Caco-2 (cell line): ENCODE measurements around the gene TGIF1. TPM values are rescaled to one million over a fixed set of nuclear protein-coding genes. Genes with fewer than 3 reads are reported as not detected.
A peak's percentile ranks its signal among the peaks of the same experiment; 100 is the strongest.

ENCODE experiments used
- BruUV-seq: library from RNA; stranded (reverse); fragments of 400-500 nt; replicated peaks from 2 replicates; lab custom pipeline; 2021; lab: Mats Ljungman, UMichigan
- CTCF ChIA-PET: fragments of 300-600 bp; sonication (Branson Sonifier 250); formaldehyde crosslinking; loops from one replicate; lab custom pipeline; 2022; ENCODE audit warnings: antibody characterized with exemption; lab: Charles Lee
- POLR2A ChIA-PET: fragments of 300-600 bp; sonication (Branson Sonifier 250); formaldehyde crosslinking; loops from one replicate; lab custom pipeline; 2022; ENCODE audit warnings: antibody characterized with exemption; lab: Charles Lee
- DNase-seq, 2 experiments: peaks; one replicate each; pipeline versions ENCODE4 v3.0.0 to v3.0.0-alpha.2; 2020 to 2022
- H3K27me3 ChIP-seq: replicated peaks from 2 replicates; pipeline ENCODE4 v1.6.0; 2011; ENCODE audit warnings: low read length; ENCODE audit not compliant: control insufficient read depth, insufficient read depth
- H3K36me3 ChIP-seq: 2 replicates; pipeline ENCODE4 v1.5.1; 2011; ENCODE audit warnings: low read length; ENCODE audit not compliant: control insufficient read depth, insufficient read depth
- H3K4me1 ChIP-seq: fragments of 250-450 bp; sonication (Bioruptor Pico); 2 replicates; pipeline ENCODE4 v1.5.1; 2020; ENCODE audit warnings: mild to moderate bottlenecking
- H3K4me3 ChIP-seq: 2 replicates; pipeline ENCODE4 v1.5.1; 2011; ENCODE audit warnings: low read depth, mild to moderate bottlenecking, control low read depth, low read length
- H3K9me3 ChIP-seq: fragments of 250-450 bp; sonication (Bioruptor Pico); 2 replicates; pipeline ENCODE4 v1.5.1; 2020; ENCODE audit warnings: mild to moderate bottlenecking, moderate library complexity
- H3K27ac Mint-ChIP-seq: one replicate; pipeline ENCODE4 v1.8.0; 2022; ENCODE audit warnings: mixed read lengths; ENCODE audit not compliant: unreplicated experiment
- H3K27me3 Mint-ChIP-seq: one replicate; pipeline ENCODE4 v1.8.0; 2022; ENCODE audit warnings: mixed read lengths; ENCODE audit not compliant: insufficient read depth, unreplicated experiment
- H3K36me3 Mint-ChIP-seq: one replicate; pipeline ENCODE4 v1.8.0; 2022; ENCODE audit warnings: mild to moderate bottlenecking, mixed read lengths; ENCODE audit not compliant: insufficient read depth, unreplicated experiment
- H3K4me1 Mint-ChIP-seq: one replicate; pipeline ENCODE4 v1.8.0; 2022; ENCODE audit warnings: low read depth, mixed read lengths; ENCODE audit not compliant: unreplicated experiment
- H3K4me3 Mint-ChIP-seq: one replicate; pipeline ENCODE4 v1.8.0; 2022; ENCODE audit warnings: mild to moderate bottlenecking, moderate library complexity, mixed read lengths; ENCODE audit not compliant: unreplicated experiment
- H3K9me3 Mint-ChIP-seq: one replicate; pipeline ENCODE4 v1.8.0; 2022; ENCODE audit warnings: mixed read lengths; ENCODE audit not compliant: unreplicated experiment
- CTCF ChIP-seq, 2 experiments: fragments of 200-600 bp in 1 of 2; IDR thresholded peaks; 1 replicate in 1 of 2; 2 replicates in 1 of 2; pipeline versions ENCODE4 v1.5.1 to v1.8.0; 2011 to 2022; ENCODE audit warnings: antibody characterized with exemption in 1 of 2, control low read depth in 1 of 2, inconsistent platforms in 1 of 2, low read depth in 1 of 2, low read length in 1 of 2, mild to moderate bottlenecking in 1 of 2, moderate library complexity in 1 of 2; ENCODE audit not compliant: insufficient read depth in 1 of 2, severe bottlenecking in 1 of 2, unreplicated experiment in 1 of 2
- intact Hi-C: fragments of 100-400 bp; cut with micrococcal nuclease; formaldehyde crosslinking; loops from one replicate; pipeline ENCODE4 v1.10.0; 2022; ENCODE audit not compliant: unreplicated experiment
- total RNA-seq: library from RNA; stranded (reverse); gene quantifications from 2 replicates; pipeline ENCODE4 v1.2.3, GENCODE V29; 2022

The TGIF1 gene
- total RNA-seq, 1 experiment from 2014 or later = 107 TPM

- Mint-ChIP-seq H3K9me3 (no peaks in the 10 kb centered on the region), H3K4me3 (peak overlapping the region; percentile 83), H3K27me3 (no peaks in the 10 kb centered on the region), H3K27ac (no peak overlapping the region), H3K36me3 (no peaks in the 10 kb centered on the region), H3K4me1 (peaks cover 14% of the 10 kb centered on the region)
- no peaks in the 10 kb centered on the region for H3K9me3 ChIP-seq
- H3K36me3 ChIP-seq = no peaks in the 10 kb centered on the region
- ChIA-PET CTCF (interaction anchor here (1.0 to 2.7 kb wide), 3 partner anchors 32 to 95 kb away, joined by 4 to 9 read pairs (median 4); no protein-coding TSS in a partner anchor), POLR2A (no interaction called here)
- no peaks in the 10 kb centered on the region for H3K27me3 ChIP-seq
- intact Hi-C loops = no loop called here
- no TSS peak for BruUV-seq
- no peak for TF ChIP-seq CTCF (IDR thresholded peaks at IDR 0.05; ENCODE audit: insufficient read depth in 1 of 2, low read depth in 1 of 2, low read length in 1 of 2, severe bottlenecking in 1 of 2, unreplicated experiment in 1 of 2)
- peak overlapping the region; percentile 38 for H3K4me3 ChIP-seq
- peaks cover 10% of the 10 kb centered on the region for H3K4me1 ChIP-seq
- DNase-seq = no peak
Observed at GRCh38 chr18:3499501-3499900, 49.5 kb downstream of the TGIF1 start.

GRCh38 chr18:3500016-3500415 lies 50.0 kb downstream of the TGIF1 start:
- Mint-ChIP-seq H3K27ac (no peak overlapping the region), H3K4me3 (peak overlapping the region; percentile 83), H3K36me3 (no peaks in the 10 kb centered on the region), H3K9me3 (no peaks in the 10 kb centered on the region), H3K4me1 (peaks cover 14% of the 10 kb centered on the region), H3K27me3 (no peaks in the 10 kb centered on the region)
- CTCF ChIA-PET = interaction anchor here (1.2 kb wide), 1 partner anchor 94 kb away, joined by 4 read pairs; no protein-coding TSS in a partner anchor
- no peak for TF ChIP-seq CTCF (IDR thresholded peaks at IDR 0.05; ENCODE audit: insufficient read depth in 1 of 2, low read depth in 1 of 2, low read length in 1 of 2, severe bottlenecking in 1 of 2, unreplicated experiment in 1 of 2)
- POLR2A ChIA-PET = no interaction called here
- H3K9me3 ChIP-seq = no peaks in the 10 kb centered on the region
- H3K4me3 ChIP-seq = no peak overlapping the region
- no peak for DNase-seq
- intact Hi-C loops = no loop called here
- no peaks in the 10 kb centered on the region for H3K27me3 ChIP-seq
- no TSS peak for BruUV-seq
- H3K4me1 ChIP-seq = peaks cover 10% of the 10 kb centered on the region
- H3K36me3 ChIP-seq = no peaks in the 10 kb centered on the region

GRCh38 chr18:3502650-3503049 lies 52.7 kb downstream of the TGIF1 start:
- peaks cover 10% of the 10 kb centered on the region for H3K4me1 ChIP-seq
- H3K4me3 Mint-ChIP-seq = no peak overlapping the region
- H3K36me3 ChIP-seq = no peaks in the 10 kb centered on the region
- no peaks in the 10 kb centered on the region for H3K27me3 Mint-ChIP-seq
- no peaks in the 10 kb centered on the region for H3K27me3 ChIP-seq
- TF ChIP-seq CTCF (IDR thresholded peaks at IDR 0.05; ENCODE audit: insufficient read depth in 1 of 2, low read depth in 1 of 2, low read length in 1 of 2, severe bottlenecking in 1 of 2, unreplicated experiment in 1 of 2) = no peak
- no peaks in the 10 kb centered on the region; the same call in 1 of the 2 replicates for H3K9me3 ChIP-seq
- BruUV-seq = no TSS peak
- no peak overlapping the region for H3K27ac Mint-ChIP-seq
- intact Hi-C loops = no loop called here
- H3K4me1 Mint-ChIP-seq = peaks cover 14% of the 10 kb centered on the region
- H3K4me3 ChIP-seq = no peak overlapping the region
- no peaks in the 10 kb centered on the region for H3K9me3 Mint-ChIP-seq
- DNase-seq = no peak
- no peaks in the 10 kb centered on the region for H3K36me3 Mint-ChIP-seq
- ChIA-PET CTCF (no interaction called here), POLR2A (no interaction called here)
